HG03442 (cell line): ENCODE results near the gene AHDC1.
A peak's percentile ranks its signal among the peaks of the same experiment; 100 is the strongest.

ENCODE experiments used
- ATAC-seq: cut with Tn5 transposase; IDR thresholded peaks from one replicate; pipeline ENCODE4 v1.9.1; 2021; ENCODE audit warnings: mild to moderate bottlenecking, moderate library complexity; ENCODE audit not compliant: unreplicated experiment

Gene AHDC1

GRCh38 chr1:27585684-27586083 lies 18.3 kb downstream of the AHDC1 start:
- ATAC-seq = no peak

GRCh38 chr1:27584453-27584852 lies 19.5 kb downstream of the AHDC1 start:
- ATAC-seq = no peak

- no peak for ATAC-seq
Observed at GRCh38 chr1:27583479-27583878, 20.5 kb downstream of the AHDC1 start.

- ATAC-seq = no peak
Observed at GRCh38 chr1:27581823-27582243, 22.1 kb downstream of the AHDC1 start.

GRCh38 chr1:27577504-27578188 lies 26.3 kb downstream of the AHDC1 start:
- ATAC-seq = no peak

GRCh38 chr1:27576806-27577227 lies 27.1 kb downstream of the AHDC1 start:
- ATAC-seq = no peak

- no peak for ATAC-seq
Observed at GRCh38 chr1:27575840-27576331, 28.1 kb downstream of the AHDC1 start.

- ATAC-seq = no peak
Observed at GRCh38 chr1:27574871-27575831, 28.8 kb downstream of the AHDC1 start.

- ATAC-seq = no peak
Observed at GRCh38 chr1:27574001-27574781, 29.8 kb downstream of the AHDC1 start.

- no peak for ATAC-seq
Observed at GRCh38 chr1:27572679-27573426, 31.1 kb downstream of the AHDC1 start.

- ATAC-seq = no peak
Observed at GRCh38 chr1:27572019-27572678, 31.8 kb downstream of the AHDC1 start.

- no peak for ATAC-seq
Observed at GRCh38 chr1:27571439-27572018, 32.4 kb downstream of the AHDC1 start.

GRCh38 chr1:27570784-27571183 lies 33.2 kb downstream of the AHDC1 start:
- no peak for ATAC-seq

GRCh38 chr1:27570356-27570755 lies 33.6 kb downstream of the AHDC1 start:
- no peak for ATAC-seq

GRCh38 chr1:27569506-27570291 lies 34.2 kb downstream of the AHDC1 start:
- no peak for ATAC-seq

- no peak for ATAC-seq
Observed at GRCh38 chr1:27569088-27569460, 34.9 kb downstream of the AHDC1 start.

- ATAC-seq = peak; percentile 83
Observed at GRCh38 chr1:27568300-27569087, 35.5 kb downstream of the AHDC1 start.

- ATAC-seq = no peak
Observed at GRCh38 chr1:27567971-27568299, 36.0 kb downstream of the AHDC1 start.
